HepG2 (cell line): Measurements from ENCODE around the gene TUBB3. TPM values are rescaled to one million over a fixed set of nuclear protein-coding genes. Genes with fewer than 3 reads are reported as not detected.

Source experiments
- ASH2L ChIP-seq: fragments of 300-600, 200-600 bp; sonication (generic); IDR thresholded peaks from 2 replicates; pipeline ENCODE4 v1.7.0; 2017; ENCODE audit warnings: low read depth, mild to moderate bottlenecking, moderate library complexity, mixed read lengths, low read length; ENCODE audit not compliant: insufficient read length
- CC2D1A ChIP-seq: sonication (generic); formaldehyde crosslinking; IDR thresholded peaks from 2 replicates; pipeline ENCODE4 v1.8.1; 2023; ENCODE audit warnings: mild to moderate bottlenecking, missing genetic modification reagents
- ELF3 ChIP-seq: IDR thresholded peaks from 2 replicates; pipeline ENCODE4 v1.6.1; 2016; ENCODE audit warnings: missing genetic modification reagents, missing compliant biosample characterization
- HDAC6 ChIP-seq: fragments of 200-600 bp; sonication (generic); IDR thresholded peaks from 2 replicates; pipeline ENCODE4 v1.7.0; 2017; ENCODE audit warnings: mild to moderate bottlenecking, antibody characterized with exemption, low read length, low read depth
- HES4 ChIP-seq: sonication (generic); formaldehyde crosslinking; IDR thresholded peaks from 2 replicates; pipeline ENCODE4 v1.9.0; 2021; ENCODE audit warnings: mild to moderate bottlenecking, missing genetic modification reagents, borderline replicate concordance
- KAT8 ChIP-seq: IDR thresholded peaks from 2 replicates; pipeline ENCODE4 v1.6.1; 2016; ENCODE audit warnings: missing genetic modification reagents, missing compliant biosample characterization
- MAZ ChIP-seq, 2 experiments: sonication (generic) in 1 of 2; formaldehyde crosslinking in 1 of 2; IDR thresholded peaks; 2 replicates each; pipeline versions ENCODE4 v1.5.0 to v1.6.1; 2012 to 2020; ENCODE audit warnings: low read depth in 2 of 2, mild to moderate bottlenecking in 2 of 2, borderline replicate concordance in 1 of 2, improper control_type of control experiment in 1 of 2, low read length in 1 of 2, missing genetic modification reagents in 1 of 2, moderate library complexity in 1 of 2
- RARA ChIP-seq: IDR thresholded peaks from 2 replicates; pipeline ENCODE4 v1.6.1; 2016; ENCODE audit warnings: missing genetic modification reagents, missing compliant biosample characterization
- RBM39 ChIP-seq: fragments of 200-400 bp; formaldehyde crosslinking; IDR thresholded peaks from one replicate; pipeline ENCODE4 v1.6.1; 2018; ENCODE audit warnings: antibody characterized with exemption, mild to moderate bottlenecking, low read depth, low read length; ENCODE audit not compliant: poor library complexity, severe bottlenecking
- SMAD1 ChIP-seq: sonication (generic); formaldehyde crosslinking; IDR thresholded peaks from 2 replicates; pipeline ENCODE4 v1.4.0; 2020; ENCODE audit warnings: missing genetic modification reagents, low read depth, mild to moderate bottlenecking, borderline replicate concordance
- STAT5B ChIP-seq: sonication (generic); formaldehyde crosslinking; IDR thresholded peaks from 2 replicates; pipeline ENCODE4 v1.4.0; 2020; ENCODE audit warnings: missing genetic modification reagents
- ZBTB8A ChIP-seq: sonication (generic); formaldehyde crosslinking; IDR thresholded peaks from 2 replicates; pipeline ENCODE4 v1.4.0; 2020; ENCODE audit warnings: mild to moderate bottlenecking, low read depth, missing genetic modification reagents, borderline replicate concordance
- ZNF136 ChIP-seq: sonication (generic); formaldehyde crosslinking; IDR thresholded peaks from 2 replicates; pipeline ENCODE4 v1.8.1; 2022; ENCODE audit warnings: low read depth, mild to moderate bottlenecking, moderate library complexity, missing genetic modification reagents
- ZNF350 ChIP-seq: sonication (generic); formaldehyde crosslinking; IDR thresholded peaks from 2 replicates; pipeline ENCODE4 v1.4.0; 2020; ENCODE audit warnings: mild to moderate bottlenecking, low read depth, missing genetic modification reagents, borderline replicate concordance
- ZNF615 ChIP-seq: sonication (generic); formaldehyde crosslinking; IDR thresholded peaks from 2 replicates; pipeline ENCODE4 v1.5.0; 2020; ENCODE audit warnings: mild to moderate bottlenecking, missing genetic modification reagents, borderline replicate concordance
- ZNF792 ChIP-seq: IDR thresholded peaks from 2 replicates; pipeline ENCODE4 v1.6.1; 2016
- polyA plus RNA-seq, 8 experiments: library from polyadenylated mRNA; depleted of rRNA in 3 of 8; stranded (reverse) in 7 of 8; unstranded in 1 of 8; fragments of >200 nt; fragmentation: Illumina TruSeq in 4 of 8; extraction: Trizol in 4 of 8; gene quantifications; 2 replicates each; pipeline versions ENCODE4 v1.2.1 to v1.2.3, GENCODE V29; 2011 to 2016; ENCODE audit warnings: low read depth in 4 of 8, missing spikeins in 1 of 8, mixed read lengths in 1 of 8; ENCODE audit not compliant: insufficient read depth in 1 of 8
- total RNA-seq, 5 experiments: library from RNA; depleted of rRNA; stranded (reverse); fragments of >200 nt; fragmentation: Illumina TruSeq; extraction: Trizol; gene quantifications; 2 replicates each; pipeline ENCODE4 v1.2.3, GENCODE V29; 2016; ENCODE audit warnings: low read depth in 1 of 5
- TF ChIP-seq, protein P1 (sequence below): sonication (generic); formaldehyde crosslinking; IDR thresholded peaks from 2 replicates; pipeline ENCODE4 v1.5.0; 2020; ENCODE audit warnings: mild to moderate bottlenecking, missing genetic modification reagents, borderline replicate concordance
- TF ChIP-seq, protein P2 (sequence below): sonication (generic); formaldehyde crosslinking; IDR thresholded peaks from 2 replicates; pipeline ENCODE4 v1.4.0; 2020; ENCODE audit warnings: mild to moderate bottlenecking, missing genetic modification reagents
- TF ChIP-seq, protein P3 (sequence below): sonication (generic); formaldehyde crosslinking; conservative IDR thresholded peaks from 2 replicates; pipeline ENCODE4 v1.8.0; 2022; ENCODE audit warnings: missing genetic modification reagents

TUBB3 gene
- total and polyA plus RNA-seq, 2 of the 13 experiments (the other 11 are each of a cell fraction or from before 2014, with no cell fraction given) = 110 to 185 TPM

- TF ChIP-seq RBM39 (peak; percentile 54), RARA (peak; percentile 66), ZNF615 (no peak), HES4 (CRISPR knock-in tag) (peak; percentile 63; the same call in 1 of the 2 replicates), ZNF792 (CRISPR knock-in tag) (peak; percentile 89), CC2D1A (CRISPR knock-in tag) (no peak), ZNF350 (CRISPR knock-in tag) (0 out of 2 replicates have a peak, but pooled peaks have one; percentile 7), SMAD1 (peak; percentile 40; the same call in 1 of the 2 replicates), ZNF136 (no peak; the same call in 1 of the 2 replicates), ZBTB8A (CRISPR knock-in tag) (no peak), ELF3 (CRISPR knock-in tag) (peak; percentile 79), MAZ (IDR thresholded peaks at IDR 0.05; ENCODE audit: borderline replicate concordance, low read depth, low read length) (peak; percentile 72; the same call in 1 of the 2 replicates), MAZ (CRISPR knock-in tag; IDR thresholded peaks at IDR 0.05; ENCODE audit: low read depth) (peak; percentile 91), ASH2L (peak; percentile 17), KAT8 (CRISPR knock-in tag) (no peak), STAT5B (CRISPR knock-in tag) (peak; percentile 46; the same call in 1 of the 2 replicates), HDAC6 (no peak)
- TF ChIP-seq, protein P1, sequence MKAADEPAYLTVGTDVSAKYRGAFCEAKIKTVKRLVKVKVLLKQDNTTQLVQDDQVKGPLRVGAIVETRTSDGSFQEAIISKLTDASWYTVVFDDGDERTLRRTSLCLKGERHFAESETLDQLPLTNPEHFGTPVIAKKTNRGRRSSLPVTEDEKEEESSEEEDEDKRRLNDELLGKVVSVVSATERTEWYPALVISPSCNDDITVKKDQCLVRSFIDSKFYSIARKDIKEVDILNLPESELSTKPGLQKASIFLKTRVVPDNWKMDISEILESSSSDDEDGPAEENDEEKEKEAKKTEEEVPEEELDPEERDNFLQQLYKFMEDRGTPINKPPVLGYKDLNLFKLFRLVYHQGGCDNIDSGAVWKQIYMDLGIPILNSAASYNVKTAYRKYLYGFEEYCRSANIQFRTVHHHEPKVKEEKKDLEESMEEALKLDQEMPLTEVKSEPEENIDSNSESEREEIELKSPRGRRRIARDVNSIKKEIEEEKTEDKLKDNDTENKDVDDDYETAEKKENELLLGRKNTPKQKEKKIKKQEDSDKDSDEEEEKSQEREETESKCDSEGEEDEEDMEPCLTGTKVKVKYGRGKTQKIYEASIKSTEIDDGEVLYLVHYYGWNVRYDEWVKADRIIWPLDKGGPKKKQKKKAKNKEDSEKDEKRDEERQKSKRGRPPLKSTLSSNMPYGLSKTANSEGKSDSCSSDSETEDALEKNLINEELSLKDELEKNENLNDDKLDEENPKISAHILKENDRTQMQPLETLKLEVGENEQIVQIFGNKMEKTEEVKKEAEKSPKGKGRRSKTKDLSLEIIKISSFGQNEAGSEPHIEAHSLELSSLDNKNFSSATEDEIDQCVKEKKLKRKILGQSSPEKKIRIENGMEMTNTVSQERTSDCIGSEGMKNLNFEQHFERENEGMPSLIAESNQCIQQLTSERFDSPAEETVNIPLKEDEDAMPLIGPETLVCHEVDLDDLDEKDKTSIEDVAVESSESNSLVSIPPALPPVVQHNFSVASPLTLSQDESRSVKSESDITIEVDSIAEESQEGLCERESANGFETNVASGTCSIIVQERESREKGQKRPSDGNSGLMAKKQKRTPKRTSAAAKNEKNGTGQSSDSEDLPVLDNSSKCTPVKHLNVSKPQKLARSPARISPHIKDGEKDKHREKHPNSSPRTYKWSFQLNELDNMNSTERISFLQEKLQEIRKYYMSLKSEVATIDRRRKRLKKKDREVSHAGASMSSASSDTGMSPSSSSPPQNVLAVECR (CRISPR knock-in tag) = no peak; the same call in 1 of the 2 replicates
- TF ChIP-seq, protein P2, sequence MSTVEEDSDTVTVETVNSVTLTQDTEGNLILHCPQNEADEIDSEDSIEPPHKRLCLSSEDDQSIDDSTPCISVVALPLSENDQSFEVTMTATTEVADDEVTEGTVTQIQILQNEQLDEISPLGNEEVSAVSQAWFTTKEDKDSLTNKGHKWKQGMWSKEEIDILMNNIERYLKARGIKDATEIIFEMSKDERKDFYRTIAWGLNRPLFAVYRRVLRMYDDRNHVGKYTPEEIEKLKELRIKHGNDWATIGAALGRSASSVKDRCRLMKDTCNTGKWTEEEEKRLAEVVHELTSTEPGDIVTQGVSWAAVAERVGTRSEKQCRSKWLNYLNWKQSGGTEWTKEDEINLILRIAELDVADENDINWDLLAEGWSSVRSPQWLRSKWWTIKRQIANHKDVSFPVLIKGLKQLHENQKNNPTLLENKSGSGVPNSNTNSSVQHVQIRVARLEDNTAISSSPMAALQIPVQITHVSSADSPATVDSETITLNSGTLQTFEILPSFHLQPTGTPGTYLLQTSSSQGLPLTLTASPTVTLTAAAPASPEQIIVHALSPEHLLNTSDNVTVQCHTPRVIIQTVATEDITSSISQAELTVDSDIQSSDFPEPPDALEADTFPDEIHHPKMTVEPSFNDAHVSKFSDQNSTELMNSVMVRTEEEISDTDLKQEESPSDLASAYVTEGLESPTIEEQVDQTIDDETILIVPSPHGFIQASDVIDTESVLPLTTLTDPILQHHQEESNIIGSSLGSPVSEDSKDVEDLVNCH (CRISPR knock-in tag) = no peak
- TF ChIP-seq, protein P3, sequence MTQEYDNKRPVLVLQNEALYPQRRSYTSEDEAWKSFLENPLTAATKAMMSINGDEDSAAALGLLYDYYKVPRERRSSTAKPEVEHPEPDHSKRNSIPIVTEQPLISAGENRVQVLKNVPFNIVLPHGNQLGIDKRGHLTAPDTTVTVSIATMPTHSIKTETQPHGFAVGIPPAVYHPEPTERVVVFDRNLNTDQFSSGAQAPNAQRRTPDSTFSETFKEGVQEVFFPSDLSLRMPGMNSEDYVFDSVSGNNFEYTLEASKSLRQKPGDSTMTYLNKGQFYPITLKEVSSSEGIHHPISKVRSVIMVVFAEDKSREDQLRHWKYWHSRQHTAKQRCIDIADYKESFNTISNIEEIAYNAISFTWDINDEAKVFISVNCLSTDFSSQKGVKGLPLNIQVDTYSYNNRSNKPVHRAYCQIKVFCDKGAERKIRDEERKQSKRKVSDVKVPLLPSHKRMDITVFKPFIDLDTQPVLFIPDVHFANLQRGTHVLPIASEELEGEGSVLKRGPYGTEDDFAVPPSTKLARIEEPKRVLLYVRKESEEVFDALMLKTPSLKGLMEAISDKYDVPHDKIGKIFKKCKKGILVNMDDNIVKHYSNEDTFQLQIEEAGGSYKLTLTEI (CRISPR knock-in tag) = no peak
These were observed 4.4 kb upstream of the TUBB3 start, which contains the start of gene MC1R (continued) for GRCh38 chr16:89918453-89919347.
